ENCODE data around the gene RPS8.
"Not testable (repeated sequence)": the region's sequence is repeated elsewhere in the genome, so short reads cannot be mapped to it uniquely, and the experiment has no call there.

Gene RPS8

GRCh38 chr1:44766421-44766820 lies 8.9 kb upstream of the RPS8 start:
- H3K4me1 Mint-ChIP-seq (ENCODE audit: low read depth); H3K9me3 Mint-ChIP-seq; H3K27ac Mint-ChIP-seq; H3K27me3 Mint-ChIP-seq; intact Hi-C loops (cut with micrococcal nuclease); H3K4me3 Mint-ChIP-seq: not testable (repeated sequence)
- H3K36me3 Mint-ChIP-seq (ENCODE audit: low read depth), result peaks cover 28% of the 10 kb centered on the region

GRCh38 chr1:44775930-44776729 lies 790 bp downstream of the RPS8 start:
- intact Hi-C loops (cut with micrococcal nuclease), result loop anchor here (2.0 to 5.0 kb wide), 3 partner anchors 37 to 236 kb away; partner anchors contain the start of genes HECTD3, KIF2C, RNU5D-1 and UROD
- Mint-ChIP-seq H3K27me3 (no peaks in the 10 kb centered on the region), H3K4me3 (peak overlapping the region; percentile 89), H3K9me3 (no peaks in the 10 kb centered on the region), H3K36me3 (ENCODE audit: low read depth) (peaks cover 63% of the 10 kb centered on the region), H3K27ac (peak overlapping the region; percentile 97), H3K4me1 (ENCODE audit: low read depth) (peaks cover 36% of the 10 kb centered on the region)

DNA sequence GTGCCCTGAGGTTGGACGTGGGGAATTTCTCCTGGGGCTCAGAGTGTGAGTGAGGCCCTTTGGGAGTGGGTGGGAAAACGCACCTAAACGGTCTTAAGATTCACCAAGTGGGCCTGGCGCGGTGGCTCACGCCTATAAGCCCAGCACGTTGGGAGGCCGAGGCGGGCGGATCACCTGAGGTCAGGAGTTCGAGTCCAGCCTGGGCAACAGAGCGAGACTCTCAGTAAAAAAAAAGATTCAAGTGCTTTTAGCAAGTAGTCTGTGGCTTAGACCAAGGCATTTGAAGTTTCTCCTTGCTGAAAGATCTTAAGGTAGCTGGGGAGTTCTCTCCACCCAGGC lies 1.4 kb downstream of the RPS8 start:
- Mint-ChIP-seq H3K27ac (peak overlapping the region; percentile 97), H3K27me3 (no peaks in the 10 kb centered on the region), H3K9me3 (no peaks in the 10 kb centered on the region), H3K4me1 (ENCODE audit: low read depth) (peaks cover 36% of the 10 kb centered on the region), H3K36me3 (ENCODE audit: low read depth) (peaks cover 69% of the 10 kb centered on the region), H3K4me3 (peak overlapping the region; percentile 89)
- intact Hi-C loops (cut with micrococcal nuclease), result loop anchor here (5.0 kb wide), 1 partner anchor 236 kb away; the partner anchor contains the start of genes HECTD3 and UROD

DNA sequence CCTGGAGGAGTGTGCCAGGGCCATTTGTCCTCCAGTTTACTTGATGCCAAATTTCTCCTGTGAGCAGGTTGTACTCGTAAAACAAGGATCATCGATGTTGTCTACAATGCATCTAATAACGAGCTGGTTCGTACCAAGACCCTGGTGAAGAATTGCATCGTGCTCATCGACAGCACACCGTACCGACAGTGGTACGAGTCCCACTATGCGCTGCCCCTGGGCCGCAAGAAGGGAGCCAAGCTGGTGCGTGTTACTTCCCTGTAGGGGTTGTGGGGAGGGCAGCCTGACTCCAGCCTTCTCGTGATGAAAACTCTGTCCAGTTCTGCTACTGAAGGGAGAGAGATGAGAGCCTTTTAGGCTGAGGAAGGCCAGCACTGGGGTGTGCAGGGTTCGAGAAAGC lies 2.2 kb downstream of the RPS8 start:
- H3K27me3 Mint-ChIP-seq, result no peaks in the 10 kb centered on the region
- peak overlapping the region; percentile 97 for H3K27ac Mint-ChIP-seq
- peaks cover 76% of the 10 kb centered on the region for H3K36me3 Mint-ChIP-seq (ENCODE audit: low read depth)
- H3K9me3 Mint-ChIP-seq, result no peaks in the 10 kb centered on the region
- peak overlapping the region; percentile 89 for H3K4me3 Mint-ChIP-seq
- peaks cover 36% of the 10 kb centered on the region for H3K4me1 Mint-ChIP-seq (ENCODE audit: low read depth)
- intact Hi-C loops (cut with micrococcal nuclease), result loop anchor here (5.0 kb wide), 1 partner anchor 235 kb away; the partner anchor contains the start of genes HECTD3 and UROD

GRCh38 chr1:44777969-44778635 lies 2.8 kb downstream of the RPS8 start:
- Mint-ChIP-seq H3K9me3 (no peaks in the 10 kb centered on the region), H3K4me1 (ENCODE audit: low read depth) (peaks cover 36% of the 10 kb centered on the region), H3K36me3 (ENCODE audit: low read depth) (peaks cover 76% of the 10 kb centered on the region), H3K4me3 (peak overlapping the region; percentile 89), H3K27me3 (no peaks in the 10 kb centered on the region), H3K27ac (peak overlapping the region; percentile 97)
- intact Hi-C loops (cut with micrococcal nuclease), result loop anchor here (5.0 kb wide), 1 partner anchor 234 kb away; the partner anchor contains the start of genes HECTD3 and UROD

- peak overlapping the region; percentile 89 for H3K4me3 Mint-ChIP-seq
- intact Hi-C loops (cut with micrococcal nuclease), result loop anchor here (5.0 kb wide), 1 partner anchor 233 kb away; the partner anchor contains the start of genes HECTD3 and UROD
- H3K36me3 Mint-ChIP-seq (ENCODE audit: low read depth), result peaks cover 76% of the 10 kb centered on the region
- H3K9me3 Mint-ChIP-seq, result no peaks in the 10 kb centered on the region
- peaks cover 4% of the 10 kb centered on the region for H3K27me3 Mint-ChIP-seq
- H3K27ac Mint-ChIP-seq, result peak overlapping the region; percentile 97
- peaks cover 41% of the 10 kb centered on the region for H3K4me1 Mint-ChIP-seq (ENCODE audit: low read depth)
Measured at GRCh38 chr1:44778705-44779576, 3.6 kb downstream of the RPS8 start.

GRCh38 chr1:44780583-44781121 lies 5.3 kb downstream of the RPS8 start:
- no peaks in the 10 kb centered on the region for H3K9me3 Mint-ChIP-seq
- H3K27me3 Mint-ChIP-seq, result peaks cover 15% of the 10 kb centered on the region
- no peak overlapping the region for H3K27ac Mint-ChIP-seq
- intact Hi-C loops (cut with micrococcal nuclease), result loop anchor here (5.0 kb wide), 1 partner anchor 522 kb away; no protein-coding TSS in a partner anchor
- no peak overlapping the region for H3K4me3 Mint-ChIP-seq
- peaks cover 68% of the 10 kb centered on the region for H3K36me3 Mint-ChIP-seq (ENCODE audit: low read depth)
- H3K4me1 Mint-ChIP-seq (ENCODE audit: low read depth), result peaks cover 52% of the 10 kb centered on the region

DNA sequence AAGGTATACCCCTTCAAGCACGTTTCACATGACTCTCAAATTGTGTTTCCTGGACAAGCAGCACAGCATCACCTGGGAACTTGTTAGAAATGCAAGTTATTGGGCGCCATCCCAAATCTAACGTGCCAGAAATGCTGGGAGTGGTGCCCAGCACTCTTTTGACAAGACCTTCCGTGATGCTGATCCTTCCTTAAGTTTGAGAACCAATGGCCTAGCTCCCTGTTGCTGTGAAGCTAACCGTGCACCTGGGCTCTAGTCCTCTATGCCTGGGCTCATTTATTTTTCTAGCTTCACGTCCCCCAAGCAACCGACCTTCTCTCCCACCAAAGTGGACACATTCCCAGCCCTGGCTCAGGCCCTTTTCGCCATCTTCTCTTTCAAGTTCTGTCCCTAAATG lies 8.4 kb downstream of the RPS8 start:
- intact Hi-C loops (cut with micrococcal nuclease), result loop anchor here (5.0 kb wide), 1 partner anchor 519 kb away; no protein-coding TSS in a partner anchor
- H3K27me3 Mint-ChIP-seq, result peaks cover 23% of the 10 kb centered on the region
- peak overlapping the region; percentile 24 for H3K4me3 Mint-ChIP-seq
- peaks cover 37% of the 10 kb centered on the region for H3K36me3 Mint-ChIP-seq (ENCODE audit: low read depth)
- peaks cover 34% of the 10 kb centered on the region for H3K4me1 Mint-ChIP-seq (ENCODE audit: low read depth)
- no peaks in the 10 kb centered on the region for H3K9me3 Mint-ChIP-seq
- peak overlapping the region; percentile 37 for H3K27ac Mint-ChIP-seq

GRCh38 chr1:44784094-44785028 lies 9.0 kb downstream of the RPS8 start:
- intact Hi-C loops (cut with micrococcal nuclease), result loop anchor here (5.0 kb wide), 1 partner anchor 518 kb away; no protein-coding TSS in a partner anchor
- H3K27ac Mint-ChIP-seq, result peak overlapping the region; percentile 37

GRCh38 chr1:44785029-44785380 lies 9.7 kb downstream of the RPS8 start:
- peaks cover 27% of the 10 kb centered on the region for H3K4me1 Mint-ChIP-seq (ENCODE audit: low read depth)
- peaks cover 24% of the 10 kb centered on the region for H3K36me3 Mint-ChIP-seq (ENCODE audit: low read depth)
- peaks cover 23% of the 10 kb centered on the region for H3K27me3 Mint-ChIP-seq
- H3K4me3 Mint-ChIP-seq, result peak overlapping the region; percentile 28
- H3K27ac Mint-ChIP-seq, result no peak overlapping the region
- intact Hi-C loops (cut with micrococcal nuclease), result no loop called here
- no peaks in the 10 kb centered on the region for H3K9me3 Mint-ChIP-seq

More at GRCh38 chr1:44784094-44785028, 9.0 kb downstream of the RPS8 start:
- Mint-ChIP-seq H3K9me3 (no peaks in the 10 kb centered on the region), H3K4me3 (peak overlapping the region; percentile 24), H3K27me3 (peaks cover 23% of the 10 kb centered on the region), H3K4me1 (ENCODE audit: low read depth) (peaks cover 28% of the 10 kb centered on the region), H3K36me3 (ENCODE audit: low read depth) (peaks cover 31% of the 10 kb centered on the region)

DNA sequence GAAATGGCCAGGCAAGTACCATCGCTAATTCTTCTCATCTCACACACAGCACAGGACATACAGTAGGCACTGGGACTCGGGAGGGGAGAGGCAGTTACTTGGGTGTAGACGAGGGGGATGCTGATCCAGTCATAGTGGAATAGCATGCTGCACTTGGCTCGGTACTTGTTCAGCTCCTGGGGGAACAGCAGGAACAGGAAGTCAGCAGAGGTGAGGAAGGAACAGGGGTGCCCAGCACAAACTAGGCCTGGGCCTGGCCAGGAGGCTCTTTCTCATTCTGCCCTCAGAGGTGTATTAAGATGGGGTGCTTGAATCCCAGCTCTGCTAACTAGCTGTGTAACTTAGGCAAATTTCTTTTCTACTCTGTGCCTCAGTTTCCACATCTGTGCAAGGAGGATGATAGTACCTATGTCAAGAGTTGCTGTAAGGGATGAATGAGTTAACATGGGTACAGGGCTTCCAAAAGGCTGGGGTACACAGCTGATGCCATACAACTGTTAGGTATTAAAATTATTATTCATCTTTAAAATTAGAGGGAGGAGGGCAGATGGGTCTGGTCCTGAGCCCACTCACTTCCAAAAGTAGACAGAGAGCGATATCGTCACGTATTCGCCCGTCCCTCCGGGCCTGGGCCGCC lies 10.3 kb downstream of the RPS8 start:
- intact Hi-C loops (cut with micrococcal nuclease), result no loop called here
- Mint-ChIP-seq H3K4me1 (ENCODE audit: low read depth) (peaks cover 27% of the 10 kb centered on the region), H3K9me3 (no peaks in the 10 kb centered on the region), H3K27ac (peak overlapping the region; percentile 75), H3K27me3 (peaks cover 23% of the 10 kb centered on the region), H3K36me3 (ENCODE audit: low read depth) (peaks cover 18% of the 10 kb centered on the region), H3K4me3 (peak overlapping the region; percentile 68)
